HG03442 (cell line): ENCODE measurements around the gene ABCA10.
"Not testable (repeated sequence)": the region's sequence is repeated elsewhere in the genome, so short reads cannot be mapped to it uniquely, and the experiment has no call there.

ENCODE experiments used
- ATAC-seq: cut with Tn5 transposase; IDR thresholded peaks from one replicate; pipeline ENCODE4 v1.9.1; 2021; ENCODE audit warnings: mild to moderate bottlenecking, moderate library complexity; ENCODE audit not compliant: unreplicated experiment

Gene ABCA10, protein sequence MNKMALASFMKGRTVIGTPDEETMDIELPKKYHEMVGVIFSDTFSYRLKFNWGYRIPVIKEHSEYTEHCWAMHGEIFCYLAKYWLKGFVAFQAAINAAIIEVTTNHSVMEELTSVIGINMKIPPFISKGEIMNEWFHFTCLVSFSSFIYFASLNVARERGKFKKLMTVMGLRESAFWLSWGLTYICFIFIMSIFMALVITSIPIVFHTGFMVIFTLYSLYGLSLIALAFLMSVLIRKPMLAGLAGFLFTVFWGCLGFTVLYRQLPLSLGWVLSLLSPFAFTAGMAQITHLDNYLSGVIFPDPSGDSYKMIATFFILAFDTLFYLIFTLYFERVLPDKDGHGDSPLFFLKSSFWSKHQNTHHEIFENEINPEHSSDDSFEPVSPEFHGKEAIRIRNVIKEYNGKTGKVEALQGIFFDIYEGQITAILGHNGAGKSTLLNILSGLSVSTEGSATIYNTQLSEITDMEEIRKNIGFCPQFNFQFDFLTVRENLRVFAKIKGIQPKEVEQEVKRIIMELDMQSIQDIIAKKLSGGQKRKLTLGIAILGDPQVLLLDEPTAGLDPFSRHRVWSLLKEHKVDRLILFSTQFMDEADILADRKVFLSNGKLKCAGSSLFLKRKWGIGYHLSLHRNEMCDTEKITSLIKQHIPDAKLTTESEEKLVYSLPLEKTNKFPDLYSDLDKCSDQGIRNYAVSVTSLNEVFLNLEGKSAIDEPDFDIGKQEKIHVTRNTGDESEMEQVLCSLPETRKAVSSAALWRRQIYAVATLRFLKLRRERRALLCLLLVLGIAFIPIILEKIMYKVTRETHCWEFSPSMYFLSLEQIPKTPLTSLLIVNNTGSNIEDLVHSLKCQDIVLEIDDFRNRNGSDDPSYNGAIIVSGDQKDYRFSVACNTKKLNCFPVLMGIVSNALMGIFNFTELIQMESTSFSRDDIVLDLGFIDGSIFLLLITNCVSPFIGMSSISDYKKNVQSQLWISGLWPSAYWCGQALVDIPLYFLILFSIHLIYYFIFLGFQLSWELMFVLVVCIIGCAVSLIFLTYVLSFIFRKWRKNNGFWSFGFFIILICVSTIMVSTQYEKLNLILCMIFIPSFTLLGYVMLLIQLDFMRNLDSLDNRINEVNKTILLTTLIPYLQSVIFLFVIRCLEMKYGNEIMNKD (N-terminal part only)

DNA sequence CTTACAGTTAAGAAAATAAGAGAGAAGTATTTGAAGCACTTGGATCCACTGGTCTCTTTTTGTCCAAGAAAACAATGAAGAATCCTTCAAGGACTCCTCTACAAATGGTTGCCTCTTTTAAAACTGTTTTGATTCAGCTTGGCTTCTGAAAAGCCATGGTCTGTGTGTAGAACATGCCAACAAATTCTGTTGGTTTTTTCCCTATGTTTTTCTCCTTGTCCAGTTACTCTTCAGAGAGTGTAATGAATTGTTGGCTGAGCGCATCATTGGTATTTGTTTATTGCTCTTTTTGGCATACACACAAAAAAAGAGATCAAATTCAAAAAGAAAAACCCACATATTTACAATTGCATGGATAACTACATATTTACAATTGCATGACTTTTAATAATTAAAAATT, at the start of gene ABCA10:
Gene ABCA10, minus strand, starts transcription at position 249 of the 400 bp plus-strand sequence. CDS start 3,466 bp downstream, outside the sequence.
- ATAC-seq = no peak

DNA sequence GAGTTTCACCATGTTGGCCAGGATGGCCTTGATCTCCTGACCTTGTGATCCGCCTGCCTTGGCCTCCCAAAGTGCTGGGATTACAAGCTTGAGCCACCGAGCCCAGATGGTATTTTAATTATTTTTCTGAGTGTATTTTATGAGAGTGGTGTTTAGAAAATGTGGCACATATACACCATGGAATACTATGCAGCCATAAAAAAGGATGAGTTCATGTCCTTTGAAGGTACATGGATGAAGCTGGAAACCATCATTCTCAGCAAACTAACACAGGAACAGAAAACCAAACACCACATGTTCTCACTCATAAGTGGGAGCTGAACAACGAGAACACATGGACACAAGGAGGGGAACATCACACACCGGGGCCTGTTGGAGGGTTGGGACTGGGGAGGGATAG, 47.7 kb upstream of the ABCA10 start:
- not testable (repeated sequence) for ATAC-seq

DNA sequence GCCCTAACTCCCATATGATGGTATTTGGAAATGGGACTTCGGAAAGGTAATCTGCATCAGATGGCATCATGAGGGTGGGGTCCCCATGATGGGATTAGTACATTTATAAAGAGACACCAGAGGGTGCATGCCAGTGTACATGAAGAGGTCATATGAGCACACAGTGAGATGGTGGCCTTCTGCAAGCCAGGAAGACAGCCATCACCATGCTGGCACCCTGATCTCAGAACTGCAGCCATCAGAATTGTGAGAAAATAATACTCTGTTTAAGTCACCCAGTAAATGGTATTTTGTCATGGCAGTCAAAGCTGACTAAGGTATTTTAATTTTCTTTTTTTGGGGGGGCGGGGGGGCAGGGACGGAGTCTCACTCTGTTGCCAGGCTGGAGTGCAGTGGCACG, 47.1 kb upstream of the ABCA10 start:
- ATAC-seq = no peak

DNA sequence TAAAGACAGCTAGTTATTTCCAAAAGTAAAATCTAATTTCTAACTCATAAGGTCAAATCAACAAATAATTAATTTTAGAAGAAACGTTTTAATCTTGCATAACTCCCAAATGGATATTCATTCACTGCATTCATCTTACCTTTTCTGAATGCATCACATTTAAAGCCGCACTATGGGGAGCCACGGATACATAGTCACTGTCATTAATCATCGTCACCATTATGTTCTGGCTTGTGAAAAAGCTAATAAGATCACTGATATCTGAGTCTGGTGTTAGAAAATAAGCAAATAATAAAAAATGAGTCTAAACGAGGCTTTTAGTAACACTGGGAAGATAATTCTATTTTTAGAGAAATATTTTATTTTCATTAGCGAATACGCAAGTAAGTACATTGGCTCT, 42.4 kb upstream of the ABCA10 start:
- ATAC-seq = no peak

DNA sequence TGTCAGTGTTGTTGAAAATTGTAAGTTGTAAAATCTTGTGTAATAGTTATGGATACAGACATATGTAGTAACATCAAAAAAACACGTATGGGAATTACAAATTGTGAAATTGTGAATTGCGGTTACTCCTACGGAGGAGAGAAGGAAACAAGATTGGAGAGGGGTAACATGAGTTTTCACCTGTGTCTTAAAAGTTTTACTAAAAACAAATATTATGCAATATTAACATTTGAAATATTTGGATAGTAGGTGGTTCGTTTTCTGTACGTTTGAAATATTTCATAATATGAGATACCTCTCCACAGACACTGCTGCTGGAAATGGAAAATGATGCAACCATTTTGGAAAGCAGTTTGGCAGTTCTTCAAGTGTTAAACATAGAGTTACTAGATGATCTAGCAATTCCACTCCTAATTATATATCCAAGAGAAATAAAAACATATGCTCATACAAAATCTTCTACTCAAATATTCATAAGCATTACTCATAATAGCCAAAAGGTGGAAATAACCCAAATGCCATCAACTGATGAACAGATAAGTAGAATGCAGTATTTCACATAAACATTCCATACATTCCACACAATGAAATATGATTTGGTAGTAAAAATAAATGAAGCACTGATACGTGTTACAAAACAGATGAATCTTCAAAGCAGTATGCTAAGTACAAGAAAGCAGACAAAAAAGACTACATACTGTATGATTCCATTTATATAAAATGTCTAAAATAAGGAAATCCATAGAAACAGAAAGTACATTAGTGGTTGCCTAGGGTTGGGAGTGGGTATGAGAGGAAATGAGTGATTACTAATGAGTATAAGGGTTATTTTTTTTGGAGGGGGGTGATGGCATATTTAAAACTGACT, 40.7 kb upstream of the ABCA10 start:
- no peak for ATAC-seq

DNA sequence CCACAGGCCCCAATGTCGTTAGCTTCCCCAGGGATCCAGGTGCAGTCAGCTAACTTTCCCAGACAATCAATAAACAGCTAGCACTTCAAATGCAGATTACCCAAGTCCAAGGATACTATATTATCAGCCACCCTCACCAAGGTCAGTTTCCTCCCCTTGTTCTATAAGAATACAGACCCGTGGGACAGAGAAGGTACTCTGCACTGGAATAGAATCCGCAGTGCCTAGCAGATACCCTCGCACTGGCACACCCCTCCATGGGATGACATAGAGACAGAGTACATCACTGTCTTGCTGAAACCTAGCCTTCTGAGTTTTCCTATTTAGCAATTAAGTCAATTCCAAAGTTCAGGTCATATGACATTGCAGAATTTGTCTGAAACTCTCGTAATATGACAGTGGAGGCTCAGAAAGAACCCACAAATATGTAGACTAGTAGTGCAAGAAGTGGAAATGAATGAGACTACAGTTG, 40.0 kb upstream of the ABCA10 start:
- no peak for ATAC-seq

DNA sequence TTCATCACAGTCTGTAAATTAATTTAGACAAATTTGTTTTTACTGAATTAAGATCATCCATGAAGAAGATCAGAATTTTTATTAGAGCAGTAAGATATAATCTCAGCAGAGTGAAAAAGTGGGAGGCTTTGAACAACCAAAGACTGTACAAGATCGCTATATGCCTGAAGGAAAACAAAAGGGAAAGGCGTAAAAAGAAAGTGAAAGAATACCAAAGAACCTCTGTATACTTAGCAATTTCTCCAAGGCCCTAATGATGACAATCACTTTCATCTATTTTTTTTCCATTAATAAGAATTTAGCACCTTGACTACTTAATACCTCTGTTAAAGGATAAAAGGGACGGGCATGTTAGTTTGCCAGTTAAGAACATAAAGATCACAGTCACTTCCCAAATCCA, 38.6 kb upstream of the ABCA10 start:
- ATAC-seq = no peak

DNA sequence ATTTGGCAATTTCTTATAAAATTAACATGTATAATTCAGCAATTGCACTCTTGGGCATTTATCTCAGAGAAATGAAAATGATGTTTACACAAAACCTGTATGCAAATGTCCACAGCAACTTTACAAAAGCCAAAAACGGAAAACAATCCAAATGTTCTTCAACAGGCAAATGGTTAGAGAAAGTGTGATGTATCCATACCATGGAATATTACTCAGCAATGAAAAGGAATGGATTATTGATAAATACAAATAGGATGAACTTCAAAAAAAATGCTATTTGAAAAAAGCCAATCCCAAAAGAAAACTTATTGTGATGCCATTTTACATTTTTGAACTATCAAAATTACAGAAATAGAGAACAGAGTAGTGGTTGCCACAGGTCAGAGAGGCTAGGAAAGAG, 37.2 kb upstream of the ABCA10 start:
- ATAC-seq = no peak

DNA sequence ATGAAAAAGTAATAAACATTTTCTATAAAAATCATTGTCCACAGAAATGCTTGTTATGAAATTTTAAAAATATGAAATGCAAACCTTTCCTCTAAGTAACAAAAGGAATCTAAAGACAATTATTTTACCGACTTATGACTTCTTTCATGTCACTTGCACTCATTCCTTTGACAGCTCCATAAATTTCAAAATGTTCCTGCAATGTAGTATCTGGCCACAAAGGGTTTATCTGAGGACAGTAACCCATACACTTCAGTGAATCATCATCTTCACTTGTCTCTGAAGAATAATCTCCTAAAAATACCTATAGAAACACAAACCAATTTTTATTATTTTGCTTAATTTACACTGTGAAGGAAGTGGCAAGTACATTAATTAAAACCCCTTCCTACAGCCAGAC, 25.6 kb upstream of the ABCA10 start:
- ATAC-seq = no peak

DNA sequence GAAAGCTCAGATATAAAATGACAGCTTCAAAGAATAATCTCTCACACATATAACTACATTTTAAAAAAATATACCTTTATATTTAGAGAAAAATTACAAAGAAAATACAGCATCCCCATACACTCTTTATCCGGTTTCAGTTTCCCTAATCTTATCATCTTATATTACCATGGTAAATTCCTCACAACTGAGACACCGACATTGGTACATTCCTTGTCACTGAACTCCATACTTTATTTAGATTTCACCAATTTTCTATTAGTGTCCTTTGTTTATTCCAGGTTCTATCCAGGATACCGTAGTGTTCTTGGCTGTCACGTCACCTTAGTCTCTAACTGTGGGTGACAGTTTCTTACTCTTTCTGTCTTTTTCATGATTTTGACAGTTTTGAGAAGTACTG, 22.0 kb upstream of the ABCA10 start:
- ATAC-seq = no peak

DNA sequence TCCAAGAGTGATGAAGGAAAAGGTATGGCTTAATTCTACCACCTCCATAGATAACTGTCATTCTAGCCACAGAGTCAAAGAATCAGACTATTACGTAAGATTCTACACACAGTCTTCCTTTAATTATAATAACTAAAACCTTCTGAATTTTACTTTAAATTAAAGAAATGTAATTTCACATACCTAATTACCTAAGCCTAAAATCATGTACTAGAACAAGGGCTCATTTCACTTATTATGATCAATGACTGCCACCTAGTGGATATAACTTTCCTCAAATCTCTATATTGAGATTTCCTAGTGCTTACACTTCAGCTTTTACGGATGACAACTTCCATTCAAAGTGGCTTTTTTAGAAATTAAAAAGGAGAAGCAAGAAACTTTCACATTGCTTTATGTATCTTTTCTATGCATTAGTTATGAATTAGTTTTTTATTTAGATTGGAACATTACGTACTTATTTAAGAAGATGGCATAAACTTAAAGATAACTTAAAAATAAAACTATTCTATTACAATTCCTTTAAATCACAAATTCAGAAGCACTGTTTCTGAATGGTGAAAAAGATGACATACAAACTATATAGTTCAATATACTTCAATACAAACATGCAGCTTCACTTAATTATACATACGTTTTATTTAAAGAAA, 18.2 kb upstream of the ABCA10 start:
- no peak for ATAC-seq

DNA sequence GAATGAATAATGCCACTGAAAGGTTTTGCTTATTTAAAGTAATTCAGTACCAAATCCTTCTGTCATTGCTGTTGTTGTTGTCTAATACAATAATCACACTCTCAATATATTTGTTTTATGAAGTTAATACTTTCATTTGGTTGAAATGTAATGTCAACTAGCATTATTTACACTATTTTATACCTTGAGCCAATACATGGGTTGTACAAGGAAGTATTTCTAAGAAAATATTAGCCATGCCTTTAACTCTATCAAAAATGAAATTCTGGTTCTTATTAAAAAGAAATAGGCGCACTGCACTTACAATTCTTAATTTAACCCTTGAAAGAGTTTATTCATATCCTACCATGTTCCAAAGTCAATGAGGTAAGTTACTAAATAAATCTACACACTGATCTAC, 17.6 kb upstream of the ABCA10 start:
- ATAC-seq = no peak

DNA sequence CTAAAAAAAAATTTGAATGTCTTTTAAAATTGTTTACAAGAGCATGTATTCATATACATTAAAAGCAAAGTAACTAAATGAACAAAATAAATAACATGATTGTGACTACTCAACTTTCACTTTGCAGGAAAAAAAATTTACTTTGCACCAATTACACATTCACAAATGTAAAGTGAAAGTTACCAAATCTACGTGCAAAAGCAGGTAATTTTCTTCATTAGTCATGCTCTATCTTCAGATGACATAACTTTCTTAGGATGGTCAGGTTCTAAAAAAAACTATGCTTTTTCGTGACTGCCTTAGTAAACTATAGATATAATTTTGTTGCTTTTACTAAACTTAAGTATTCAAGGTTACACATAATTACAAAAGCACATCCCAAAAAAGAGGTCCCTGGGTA, 17.0 kb upstream of the ABCA10 start:
- ATAC-seq = no peak

DNA sequence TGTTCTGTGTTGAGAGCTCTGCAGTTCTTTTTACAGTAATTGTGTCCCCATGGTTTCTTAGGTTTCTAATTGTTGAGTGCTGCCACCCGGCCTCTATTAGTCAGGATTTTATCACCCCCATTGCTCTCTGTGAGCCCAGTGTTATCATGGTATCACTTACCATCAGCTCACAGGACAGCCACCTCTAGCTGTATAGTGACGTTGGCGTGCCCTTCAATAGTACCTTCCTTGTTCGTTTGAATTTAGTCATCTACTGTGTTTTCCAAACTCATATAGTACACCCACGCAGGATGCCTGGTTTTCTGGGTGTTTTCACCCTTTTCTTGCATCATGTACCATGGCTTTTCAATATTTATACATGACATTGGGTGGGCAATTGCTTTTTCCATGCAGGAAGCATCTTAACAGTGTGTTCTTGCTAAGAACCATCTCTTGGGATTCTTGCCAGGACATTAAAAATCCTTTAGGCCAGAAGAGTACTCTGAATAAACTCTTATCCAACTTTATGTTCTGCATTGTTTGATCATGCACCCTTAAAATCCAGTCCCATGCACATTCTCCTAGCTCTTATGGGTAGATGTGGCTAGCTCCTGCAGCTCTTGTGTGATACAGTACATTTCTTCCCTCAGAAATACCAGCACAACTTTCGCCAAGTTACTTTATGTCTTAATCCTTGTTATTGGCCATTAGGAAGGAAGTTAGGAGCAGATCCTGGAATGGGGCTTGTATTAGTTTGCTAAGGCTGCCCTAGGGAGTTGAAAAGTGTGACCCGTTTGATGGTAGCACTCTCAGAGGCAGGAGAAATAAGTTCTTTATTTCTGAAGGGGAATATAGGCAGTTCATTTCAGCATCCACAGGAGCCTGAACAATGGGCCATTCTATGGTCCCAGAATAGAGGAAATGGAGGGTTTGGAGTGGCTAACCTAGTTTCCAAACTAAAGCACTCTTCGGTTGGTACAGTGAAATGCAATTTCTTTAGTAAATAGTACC, 11.3 kb upstream of the ABCA10 start:
- ATAC-seq = no peak

DNA sequence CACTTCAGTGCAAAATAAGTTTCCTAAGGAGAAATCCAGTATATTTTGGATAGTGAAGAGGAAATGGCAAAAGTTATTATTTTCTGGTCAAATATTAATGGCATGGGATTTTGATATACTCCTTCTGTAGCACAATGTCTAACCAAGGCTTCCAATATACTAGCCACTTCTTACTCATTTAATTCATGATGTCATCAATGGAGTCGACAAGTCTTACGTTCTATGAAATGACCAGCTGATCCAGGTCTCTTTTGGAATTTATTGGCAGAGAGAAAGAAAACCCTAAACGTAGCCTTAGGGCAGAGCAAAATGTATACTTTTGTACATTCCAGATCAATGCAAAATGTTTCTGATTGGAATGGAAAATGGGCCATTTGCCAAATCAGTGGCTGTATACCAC, 8.3 kb upstream of the ABCA10 start:
- no peak for ATAC-seq

DNA sequence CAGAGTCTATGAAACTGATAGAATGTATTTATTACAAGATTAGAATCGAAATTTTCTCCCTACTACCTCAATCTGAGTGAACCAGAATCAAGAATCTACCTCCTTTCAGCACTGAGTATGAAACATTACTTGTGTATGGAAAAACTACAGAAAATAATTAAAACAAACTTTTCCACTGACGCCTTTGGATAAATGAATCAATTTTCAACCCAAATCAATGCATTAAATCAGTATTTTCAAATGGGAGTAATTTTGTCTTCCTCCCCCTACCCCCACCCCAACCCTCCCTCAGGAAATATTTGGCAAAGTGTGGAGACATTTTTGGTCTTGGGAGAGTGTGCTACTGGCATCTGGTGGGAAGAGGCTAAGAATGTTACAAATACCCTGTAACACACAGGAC, 7.8 kb upstream of the ABCA10 start:
- ATAC-seq = no peak

DNA sequence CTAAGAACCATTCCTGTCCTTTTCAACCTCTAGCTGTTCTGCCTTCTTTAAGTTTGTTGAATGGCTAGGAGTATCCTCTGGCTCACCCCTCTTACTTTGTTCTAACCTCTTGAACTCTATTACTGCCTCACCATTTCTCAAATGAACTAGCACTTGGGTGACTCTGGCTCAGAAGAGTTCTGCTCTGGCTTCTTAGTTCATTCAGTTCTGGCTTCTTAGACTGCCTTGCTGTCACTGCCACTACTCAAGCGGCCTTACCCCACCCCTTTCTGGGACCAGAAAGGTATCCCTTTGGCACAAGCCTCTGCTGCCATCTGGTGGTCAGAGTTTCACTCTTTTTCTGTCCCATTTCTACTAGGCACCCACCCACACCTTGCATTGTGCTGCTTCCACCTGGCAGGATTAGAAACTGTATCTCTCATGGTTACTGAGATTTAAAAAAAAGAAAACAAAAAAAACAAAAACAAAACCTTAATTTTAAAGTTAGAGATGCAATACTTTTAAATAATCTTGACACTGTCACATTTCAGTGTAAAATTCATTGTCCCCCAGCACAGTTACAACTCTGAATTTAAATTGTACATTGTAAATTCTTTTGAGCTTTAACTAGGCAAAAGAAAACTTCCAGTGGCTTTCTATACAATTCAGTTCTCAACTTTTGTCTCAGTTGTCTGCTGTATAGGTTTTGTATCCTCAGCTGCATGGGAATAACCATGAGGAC, 6.9 kb upstream of the ABCA10 start:
- ATAC-seq = peak; percentile 85

DNA sequence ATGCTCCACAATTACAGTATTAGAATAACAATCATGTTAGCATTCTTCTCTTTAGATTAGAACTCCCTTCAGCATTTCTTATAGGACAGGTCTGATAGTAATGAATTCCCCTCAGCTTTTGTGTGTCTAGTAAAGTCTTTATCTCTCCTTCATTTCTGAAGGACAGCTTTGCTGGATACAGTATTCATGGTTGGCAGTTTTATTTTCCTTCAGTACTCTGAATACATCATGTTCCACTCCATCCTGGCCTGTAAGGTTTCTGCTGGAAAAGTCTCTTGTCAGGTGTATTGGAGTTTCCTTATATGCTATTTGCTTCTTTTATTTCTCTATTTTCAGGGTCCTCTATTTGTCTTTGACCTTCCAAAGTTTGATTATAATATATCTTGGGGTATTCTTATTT, 4.0 kb upstream of the ABCA10 start:
- ATAC-seq = no peak
